Thyroid gland (tissue), 4 donors: Measurements from ENCODE around the gene EFCAB6. TPM values are rescaled to one million over a fixed set of nuclear protein-coding genes. Genes with fewer than 3 reads are reported as not detected.

ENCODE experiments used
- DNase-seq, 2 donors: peaks; one replicate each; pipeline ENCODE4 v3.0.0-alpha.2; 2019
- H3K27ac ChIP-seq, 3 donors: fragments of 200-600 bp; sonication (generic); 1 replicate in 2 of 3; 2 replicates in 1 of 3; pipeline ENCODE4 v1.5.1; 2016 to 2019; ENCODE audit warnings: mild to moderate bottlenecking in 1 of 3, moderate library complexity in 1 of 3
- H3K27me3 ChIP-seq: fragments of 200-600 bp; sonication (generic); one replicate; pipeline ENCODE4 v1.5.1; 2019
- H3K36me3 ChIP-seq, 2 donors: fragments of 200-600 bp; sonication (generic); one replicate each; pipeline ENCODE4 v1.5.1; 2016 to 2019
- H3K4me1 ChIP-seq, 2 donors: fragments of 200-600 bp; sonication (generic); one replicate each; pipeline ENCODE4 v1.5.1; 2017 to 2019
- H3K4me3 ChIP-seq, 3 donors: fragments of 200-600 bp; sonication (generic); replicated peaks in 1 of 3; 1 replicate in 2 of 3; 2 replicates in 1 of 3; pipeline ENCODE4 v1.5.1; 2016; ENCODE audit warnings: mild to moderate bottlenecking in 1 of 3
- H3K9me3 ChIP-seq: fragments of 200-600 bp; sonication (generic); one replicate; pipeline ENCODE4 v1.5.1; 2017
- POLR2A ChIP-seq, 2 donors: fragments of 450-650 bp; IDR thresholded peaks; one replicate each; pipeline ENCODE4 v1.6.1; 2017; ENCODE audit warnings: antibody characterized with exemption in 2 of 2, mild to moderate bottlenecking in 2 of 2, moderate library complexity in 1 of 2
- WGBS, 2 donors: methylation state at CpG; one replicate each; pipeline ENCODE4 v1.1.5; 2017; 5-methylcytosine and 5-hydroxymethylcytosine counted together
- intact Hi-C: fragments of 100-400 bp; cut with DNase I; formaldehyde crosslinking; loops from one replicate; pipeline ENCODE4 v1.15.1; 2023
- total RNA-seq, 4 donors: library from RNA; depleted of rRNA; stranded (reverse); fragments of >200 nt; gene quantifications; one replicate each; pipeline ENCODE4 v1.2.3, GENCODE V29; 2016
- TF ChIP-seq, protein P1 (sequence below), 6 experiments: fragments of 200-600 bp in 3 of 6; fragments of 450-650 bp in 3 of 6; sonication (generic) in 3 of 6; IDR thresholded peaks; one replicate each; pipeline ENCODE4 v1.5.1; 2016 to 2019; ENCODE audit warnings: antibody characterized with exemption in 6 of 6, mild to moderate bottlenecking in 2 of 6, inconsistent platforms in 1 of 6, moderate library complexity in 1 of 6

The EFCAB6 gene
- total RNA-seq, 4 donors from 2014 or later: 10.9 to 26.1 (median 14.1) TPM

DNA sequence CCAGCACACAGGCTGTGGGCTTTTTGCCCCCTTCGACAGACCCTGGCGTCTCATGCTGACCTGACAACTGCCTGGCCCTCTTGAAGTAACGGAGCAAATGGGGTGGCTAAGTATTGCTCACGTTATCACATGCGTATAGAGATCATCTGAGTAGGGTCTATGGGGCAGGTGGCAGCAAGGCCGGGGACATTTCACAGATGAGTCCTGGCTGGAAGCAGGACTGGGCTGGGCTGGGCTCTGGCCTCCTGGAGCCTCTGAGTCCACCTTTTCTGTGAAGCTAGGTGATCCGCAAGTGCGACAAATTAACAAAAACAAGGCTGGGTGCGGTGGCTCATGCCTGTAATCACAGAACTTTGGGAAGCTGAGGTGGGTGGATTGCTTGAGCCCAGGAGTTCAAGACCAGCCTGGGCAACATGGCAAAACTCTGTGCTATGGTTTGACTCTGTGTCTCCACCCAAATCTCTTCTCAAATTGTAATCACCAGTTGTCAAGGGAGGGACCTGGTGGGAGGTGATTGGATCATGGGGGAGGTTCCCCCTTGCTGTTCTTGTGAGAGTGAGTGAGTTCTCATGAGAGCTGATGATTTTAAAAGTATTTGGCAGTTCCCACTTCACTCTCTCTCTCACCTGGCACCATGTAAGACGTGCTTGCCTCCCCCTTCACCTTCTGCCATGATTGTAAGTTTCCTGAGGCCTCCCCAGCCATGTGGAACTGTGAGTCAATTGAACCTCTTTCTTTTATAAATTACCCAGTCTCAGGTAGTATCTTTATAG lies 278.3 kb downstream of the EFCAB6 start:
- no peaks in the 10 kb centered on the region for H3K4me1 ChIP-seq
- intact Hi-C loops: no loop called here
- WGBS, 2 donors: 93% methylated on average over 10 of the region's 10 CpGs
- no peak overlapping the region for H3K27ac ChIP-seq
- DNase-seq: no peak
- no peaks in the 10 kb centered on the region for H3K36me3 ChIP-seq
- no peaks in the 10 kb centered on the region for H3K9me3 ChIP-seq
- no peak overlapping the region for H3K4me3 ChIP-seq
- H3K27me3 ChIP-seq: no peaks in the 10 kb centered on the region
- TF ChIP-seq, protein P1, sequence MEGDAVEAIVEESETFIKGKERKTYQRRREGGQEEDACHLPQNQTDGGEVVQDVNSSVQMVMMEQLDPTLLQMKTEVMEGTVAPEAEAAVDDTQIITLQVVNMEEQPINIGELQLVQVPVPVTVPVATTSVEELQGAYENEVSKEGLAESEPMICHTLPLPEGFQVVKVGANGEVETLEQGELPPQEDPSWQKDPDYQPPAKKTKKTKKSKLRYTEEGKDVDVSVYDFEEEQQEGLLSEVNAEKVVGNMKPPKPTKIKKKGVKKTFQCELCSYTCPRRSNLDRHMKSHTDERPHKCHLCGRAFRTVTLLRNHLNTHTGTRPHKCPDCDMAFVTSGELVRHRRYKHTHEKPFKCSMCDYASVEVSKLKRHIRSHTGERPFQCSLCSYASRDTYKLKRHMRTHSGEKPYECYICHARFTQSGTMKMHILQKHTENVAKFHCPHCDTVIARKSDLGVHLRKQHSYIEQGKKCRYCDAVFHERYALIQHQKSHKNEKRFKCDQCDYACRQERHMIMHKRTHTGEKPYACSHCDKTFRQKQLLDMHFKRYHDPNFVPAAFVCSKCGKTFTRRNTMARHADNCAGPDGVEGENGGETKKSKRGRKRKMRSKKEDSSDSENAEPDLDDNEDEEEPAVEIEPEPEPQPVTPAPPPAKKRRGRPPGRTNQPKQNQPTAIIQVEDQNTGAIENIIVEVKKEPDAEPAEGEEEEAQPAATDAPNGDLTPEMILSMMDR (IDR thresholded peaks at IDR 0.05): no peak
- TF ChIP-seq POLR2A (IDR thresholded peaks at IDR 0.05): no peak

GRCh38 chr22:43533156-43533530 lies 279.0 kb downstream of the EFCAB6 start:
- Histone ChIP-seq H3K9me3 (no peaks in the 10 kb centered on the region), H3K27me3 (no peaks in the 10 kb centered on the region), H3K4me3 (no peak overlapping the region), H3K27ac (no peak overlapping the region), H3K36me3 (no peaks in the 10 kb centered on the region), H3K4me1 (no peaks in the 10 kb centered on the region)
- DNase-seq: no peak
- intact Hi-C loops: no loop called here
- WGBS, 2 donors: 97 to 98% methylated on average over 3 of the region's 3 CpGs
- no peak for TF ChIP-seq POLR2A (IDR thresholded peaks at IDR 0.05)
- TF ChIP-seq, protein P1 (IDR thresholded peaks at IDR 0.05): no peak

GRCh38 chr22:43532301-43533155 lies 279.6 kb downstream of the EFCAB6 start:
- no peaks in the 10 kb centered on the region for H3K9me3 ChIP-seq
- H3K27ac ChIP-seq: no peak overlapping the region
- H3K27me3 ChIP-seq: no peaks in the 10 kb centered on the region
- intact Hi-C loops: no loop called here
- H3K4me1 ChIP-seq: no peaks in the 10 kb centered on the region
- DNase-seq: no peak
- WGBS, 2 donors: 85 to 93% methylated on average over 13 to 17 of the region's 17 CpGs
- H3K4me3 ChIP-seq: no peak overlapping the region
- H3K36me3 ChIP-seq: no peaks in the 10 kb centered on the region
- TF ChIP-seq, protein P1 (IDR thresholded peaks at IDR 0.05): no peak
- TF ChIP-seq POLR2A (IDR thresholded peaks at IDR 0.05): no peak

GRCh38 chr22:43531651-43532050 lies 280.5 kb downstream of the EFCAB6 start:
- Histone ChIP-seq H3K4me3 (no peak overlapping the region), H3K9me3 (no peaks in the 10 kb centered on the region), H3K4me1 (no peaks in the 10 kb centered on the region), H3K27me3 (no peaks in the 10 kb centered on the region), H3K36me3 (no peaks in the 10 kb centered on the region), H3K27ac (no peak overlapping the region)
- 68 to 83% methylated on average over 3 to 4 of the region's 4 CpGs for WGBS, 2 donors
- intact Hi-C loops: no loop called here
- TF ChIP-seq, protein P1 (IDR thresholded peaks at IDR 0.05): no peak
- TF ChIP-seq POLR2A (IDR thresholded peaks at IDR 0.05): no peak
- no peak for DNase-seq
